ENCODE results near the gene TM9SF2. TPM values are rescaled to one million over a fixed set of nuclear protein-coding genes. Genes with fewer than 3 reads are reported as not detected.

The TM9SF2 gene
- polyA plus RNA-seq, 3 donors = 54.0 to 255 (median 218) TPM

- Mint-ChIP-seq H3K9me3 (peaks cover 0 to 4% (median 0%) of the 10 kb centered on the region in 7 donors), H3K27me3 (ENCODE audit: low read depth in 3 of 3) (peaks cover 2 to 4% (median 2%) of the 10 kb centered on the region in 3 donors), H3K4me1 (peaks cover 12% of the 10 kb centered on the region), H3K36me3 (peaks cover 0 to 3% of the 10 kb centered on the region in 2 donors), H3K4me3 (no peak overlapping the region), H3K27ac (no peak overlapping the region)
- intact Hi-C loops (cut with micrococcal nuclease) = loop anchor here in 1 of 2 donors (10.0 kb wide), 2 partner anchors 166 to 1064 kb away; partner anchors contain the start of gene TMTC4
- DNase-seq = no peak
- no peak overlapping the region for H3K27ac ChIP-seq (ENCODE audit: low read depth in 1 of 2, low read length in 2 of 2)
- peaks cover 7 to 13% of the 10 kb centered on the region in 2 donors for H3K4me1 ChIP-seq (ENCODE audit: control insufficient read depth in 1 of 2, insufficient read depth in 2 of 2, low read length in 2 of 2)
- H2AFZ ChIP-seq (ENCODE audit: insufficient read depth, low read depth, low read length, poor library complexity, severe bottlenecking) = no peak overlapping the region
- H3K36me3 ChIP-seq (replicated peaks in 1 of 2; ENCODE audit: control insufficient read depth in 1 of 2, insufficient read depth in 2 of 2, low read length in 2 of 2) = no peaks in the 10 kb centered on the region
- no peaks in the 10 kb centered on the region for H3K79me2 ChIP-seq (ENCODE audit: insufficient read depth, low read length)
- H3K9ac ChIP-seq (ENCODE audit: insufficient read depth, low read length, poor library complexity, severe bottlenecking) = no peak overlapping the region
- no peaks in the 10 kb centered on the region for H3K9me3 ChIP-seq (replicated peaks in 1 of 2; ENCODE audit: control insufficient read depth in 1 of 2, insufficient read depth in 1 of 2, low read length in 2 of 2)
- H4K20me1 ChIP-seq (ENCODE audit: insufficient read depth, low read length) = no peaks in the 10 kb centered on the region
- 93% methylated on average over 3 of the region's 4 CpGs for WGBS (ENCODE audit: insufficient coverage)
- TF ChIP-seq CTCF (IDR thresholded peaks at IDR 0.05) = no peak
- H3K4me2 ChIP-seq (replicated peaks; ENCODE audit: extremely low read depth, low read length, poor library complexity, severe bottlenecking) = no peak overlapping the region
- H3K4me3 ChIP-seq (replicated peaks in 1 of 3; ENCODE audit: low read depth in 2 of 3, low read length in 3 of 3) = no peak overlapping the region
- H3K27me3 ChIP-seq (ENCODE audit: control insufficient read depth in 2 of 2, insufficient read depth in 2 of 2, low read length in 2 of 2) = no peaks in the 10 kb centered on the region
These were observed 109.5 kb downstream of the TM9SF2 start for GRCh38 chr13:99610702-99611289.

Small RNA genes within 50 kb of the gene (small RNA-seq; reads per million reads assigned to genes)
- not detected for gene AL139035.1 (ENCODE audit: insufficient read length, low read depth)

Other genes with a start within 250 kb of the TM9SF2 start
- gene GPR18, start 243.1 kb upstream of the TM9SF2 start, polyA plus RNA-seq = 1 to 10 TPM; 1.7 to 3.8 (median 2.2) TPM
- gene GPR183, start 194.1 kb upstream of the TM9SF2 start, polyA plus RNA-seq = 100 to 1,000 TPM; 190 to 459 (median 288) TPM
- gene CLYBL, start 105.2 kb downstream of the TM9SF2 start, polyA plus RNA-seq = 1 to 10 TPM; 1.1 to 3.3 (median 1.5) TPM

All from CD14-positive monocyte (primary cell).